HG03064 (cell line): ENCODE measurements around the gene SEPTIN6.
"Not testable (repeated sequence)": the region's sequence is repeated elsewhere in the genome, so short reads cannot be mapped to it uniquely, and the experiment has no call there.

ENCODE experiments used
- ATAC-seq: cut with Tn5 transposase; IDR thresholded peaks from one replicate; pipeline ENCODE4 v1.9.1; 2021; ENCODE audit warnings: low read depth; ENCODE audit not compliant: unreplicated experiment

Gene SEPTIN6

GRCh38 chrX:119692191-119693039 is 553 bp downstream of the SEPTIN6 start:
- no peak for ATAC-seq

DNA sequence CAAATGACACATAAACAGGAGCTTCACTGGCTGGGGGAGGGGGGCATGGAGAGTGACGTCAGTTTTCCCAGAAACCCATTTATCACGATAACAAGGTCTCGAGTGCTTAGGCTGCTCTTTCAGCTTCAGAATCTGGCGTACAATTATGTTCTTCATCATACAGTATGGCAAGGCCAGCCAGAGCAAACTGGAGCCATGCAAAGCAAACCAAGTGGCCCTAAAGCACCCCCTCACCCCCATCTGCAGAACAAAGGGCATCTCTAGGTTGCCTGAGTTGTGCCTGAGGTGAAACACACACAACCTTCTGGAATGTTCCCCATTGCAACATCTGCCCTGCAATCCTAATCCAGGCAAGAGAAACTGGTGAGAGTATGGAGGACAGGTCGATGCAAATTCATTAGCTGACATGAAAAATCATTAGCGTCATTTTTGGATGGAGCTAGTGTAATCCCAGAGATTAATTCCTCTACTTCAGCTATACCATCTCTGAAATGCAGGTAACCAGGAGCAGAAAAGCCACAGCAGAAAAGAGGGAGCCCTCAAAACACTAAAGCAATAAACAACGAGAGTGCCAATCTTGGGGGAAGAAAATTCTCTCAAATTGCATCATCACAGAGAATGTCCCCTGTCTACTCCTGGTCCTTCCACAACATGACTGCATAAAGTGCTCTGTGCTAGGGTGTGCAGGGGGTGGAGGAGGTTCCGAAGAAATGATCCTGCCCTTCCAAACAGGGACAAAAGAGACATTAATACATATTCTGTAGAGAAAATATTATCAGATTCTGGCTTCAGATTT is 1.8 kb downstream of the SEPTIN6 start:
- no peak for ATAC-seq

DNA sequence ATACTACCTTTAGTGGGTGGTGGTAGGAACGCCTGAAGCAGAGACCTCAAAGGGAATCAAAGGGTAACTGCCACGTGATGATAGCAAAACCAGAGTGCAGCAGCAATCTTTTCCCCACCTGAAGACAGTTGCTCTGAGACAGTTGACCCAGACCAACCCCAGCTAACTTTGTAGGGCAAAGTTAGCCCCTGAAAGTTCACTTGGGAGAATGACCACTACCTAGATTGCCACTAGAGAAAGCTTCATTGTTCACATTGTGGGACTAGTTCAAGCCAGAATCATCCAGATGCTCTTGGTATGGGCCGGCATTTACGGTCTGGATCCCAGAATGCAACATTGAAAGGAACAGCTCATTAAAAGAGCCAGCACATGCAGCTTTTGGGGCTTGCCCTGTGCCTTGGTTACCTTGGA is 4.1 kb downstream of the SEPTIN6 start:
- ATAC-seq = no peak

- ATAC-seq = no peak
These were observed 5.1 kb downstream of the SEPTIN6 start for GRCh38 chrX:119687661-119688413.

GRCh38 chrX:119686087-119686691 is 6.8 kb downstream of the SEPTIN6 start:
- ATAC-seq = no peak

GRCh38 chrX:119685225-119686066 is 7.5 kb downstream of the SEPTIN6 start:
- no peak for ATAC-seq

DNA sequence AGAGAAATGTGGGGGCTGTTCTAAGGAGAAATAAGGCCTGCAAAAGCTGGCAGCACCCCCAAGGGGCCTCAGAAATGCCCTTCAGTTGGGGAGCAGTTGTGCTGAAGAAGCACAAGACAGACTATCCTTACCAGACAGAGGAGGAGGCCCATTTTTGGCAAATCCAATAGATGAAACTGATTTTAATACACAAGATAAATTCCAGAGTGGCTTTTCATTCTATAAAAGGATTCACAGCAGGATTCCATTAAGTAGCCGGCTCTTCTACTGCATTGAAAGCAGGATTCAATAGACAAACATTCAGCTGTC is 8.1 kb downstream of the SEPTIN6 start:
- ATAC-seq = no peak

DNA sequence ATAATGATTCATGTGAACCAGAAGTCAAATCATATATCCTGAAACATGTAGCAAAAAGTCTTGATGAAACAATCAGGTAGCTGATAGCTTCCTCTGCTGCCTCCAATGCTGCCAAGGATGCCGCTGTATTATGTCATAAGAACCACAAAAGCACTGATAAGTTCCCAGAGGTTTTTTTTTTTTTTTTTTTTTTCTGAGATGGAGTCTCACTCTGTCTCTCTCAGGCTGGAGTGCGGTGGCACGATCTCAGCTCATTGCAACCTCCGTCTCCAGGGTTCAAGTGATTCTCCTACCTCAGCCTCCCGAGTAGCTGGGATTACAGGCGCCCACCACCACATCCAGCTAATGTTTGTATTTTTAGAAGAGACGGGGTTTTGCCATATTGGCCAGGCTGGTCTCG is 8.7 kb downstream of the SEPTIN6 start:
- not testable (repeated sequence) for ATAC-seq

- peak; percentile 37 for ATAC-seq
These were observed 10.7 kb downstream of the SEPTIN6 start for GRCh38 chrX:119682019-119682989.

DNA sequence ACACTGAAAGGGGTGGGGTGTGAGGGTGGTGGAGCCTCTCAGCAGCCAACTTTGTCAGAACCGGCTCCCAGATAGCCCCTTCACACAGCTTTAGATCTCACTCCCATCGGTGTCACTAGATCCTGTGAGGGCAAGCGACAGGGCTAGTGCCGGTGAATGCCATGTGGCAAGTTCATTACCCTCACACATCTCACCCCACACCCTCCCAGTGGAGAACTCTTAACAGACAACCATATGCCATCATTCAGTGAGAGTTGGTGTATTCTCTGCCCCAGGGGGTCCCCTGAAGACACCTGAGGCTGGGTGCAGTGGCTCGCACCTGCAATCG is 15.3 kb downstream of the SEPTIN6 start:
- ATAC-seq = no peak

GRCh38 chrX:119676949-119677653 is 15.9 kb downstream of the SEPTIN6 start:
- no peak for ATAC-seq

DNA sequence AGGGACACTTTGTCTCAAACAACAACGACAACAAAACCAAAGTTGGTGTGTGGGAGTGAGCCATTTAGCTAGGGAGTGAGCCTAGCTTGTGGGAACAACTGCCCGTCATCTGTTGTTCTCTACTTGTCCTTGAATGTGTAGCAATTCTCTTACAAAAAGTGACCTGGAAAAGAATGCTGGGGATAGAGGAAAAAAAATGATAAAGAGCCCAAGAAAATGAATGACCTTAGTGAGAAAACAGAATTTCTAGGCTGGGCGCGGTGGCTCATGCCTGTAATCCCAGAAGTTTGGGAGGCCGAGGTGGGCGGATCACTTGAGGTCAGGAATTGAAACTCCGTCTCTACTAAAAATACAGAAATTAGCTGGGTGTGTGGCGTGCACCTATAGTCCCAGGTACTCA is 19.6 kb downstream of the SEPTIN6 start:
- no peak for ATAC-seq

DNA sequence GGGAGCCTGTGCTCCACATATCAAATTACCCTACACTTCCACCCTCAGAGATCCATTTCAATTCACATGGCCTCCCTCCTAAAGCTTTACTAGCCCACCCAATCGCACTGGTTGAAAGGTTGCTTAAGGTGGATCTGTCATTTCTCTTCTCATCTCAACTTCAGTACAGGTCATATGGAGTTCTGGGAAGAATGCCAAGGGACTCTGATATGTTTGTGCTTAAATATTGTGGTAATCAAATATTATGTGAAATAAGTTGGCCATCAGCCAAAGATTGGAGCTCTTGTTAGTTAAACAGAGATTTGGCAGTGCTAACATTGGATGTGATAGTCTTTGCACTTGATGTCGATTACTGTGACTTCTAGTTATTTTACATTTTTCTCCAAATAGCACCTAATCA is 20.5 kb downstream of the SEPTIN6 start:
- no peak for ATAC-seq

GRCh38 chrX:119669424-119670037 is 23.4 kb downstream of the SEPTIN6 start:
- ATAC-seq = no peak

DNA sequence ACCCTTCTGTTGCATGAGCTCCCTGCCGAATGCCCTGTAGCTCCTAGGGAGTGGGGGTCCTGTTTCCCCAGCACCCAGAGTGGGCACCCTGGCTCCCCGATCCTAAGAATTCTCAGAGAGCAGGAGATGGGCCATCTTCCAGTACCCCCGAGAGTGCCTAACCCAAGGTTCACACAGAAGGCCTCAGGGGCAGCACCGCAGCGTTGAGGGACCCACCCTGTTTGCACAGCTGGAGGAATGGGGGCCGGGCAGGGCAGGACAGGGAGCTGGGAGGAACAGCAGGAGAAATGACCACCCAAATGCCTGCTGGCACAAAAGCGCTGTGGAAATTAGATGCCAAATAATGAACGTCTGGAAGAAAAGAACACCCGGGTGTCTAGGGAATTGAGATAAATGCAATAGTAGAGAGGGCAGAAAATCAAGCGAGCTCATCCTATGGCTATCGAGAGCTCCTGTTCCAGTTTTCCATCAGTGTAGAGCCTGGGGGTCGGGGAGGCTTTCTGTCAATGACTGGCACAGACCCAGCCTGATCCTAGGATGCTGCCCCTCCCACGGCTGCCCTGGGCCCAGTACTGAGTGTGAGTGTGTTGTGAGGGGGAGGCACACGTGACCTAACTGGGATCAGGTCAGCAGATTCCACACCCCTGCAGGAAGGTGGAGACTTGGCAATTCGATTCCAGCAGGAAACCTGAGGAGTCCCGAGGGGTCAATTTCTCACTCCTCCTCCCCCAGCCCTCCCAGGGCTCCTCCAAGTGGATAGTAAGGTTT is 25.7 kb downstream of the SEPTIN6 start:
- no peak for ATAC-seq

DNA sequence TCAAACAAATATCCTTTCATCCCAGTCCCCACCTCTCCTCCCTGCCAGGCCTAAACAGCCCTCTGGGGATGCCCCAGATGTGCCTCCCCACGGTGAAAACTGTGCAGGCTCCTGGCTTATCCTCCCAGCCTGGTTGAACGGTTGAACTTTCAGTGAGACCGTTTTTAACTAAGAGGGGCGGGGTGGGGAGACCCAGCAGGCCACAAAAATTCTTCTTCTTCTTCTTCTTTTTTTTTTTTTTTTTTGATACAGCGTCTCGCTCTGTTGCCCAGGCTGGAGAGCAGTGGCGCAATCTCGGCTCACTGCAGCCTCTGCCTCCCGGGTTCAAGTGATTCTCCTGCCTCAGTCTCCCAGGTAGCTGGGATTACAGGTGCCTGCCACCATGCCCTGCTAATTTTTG is 28.1 kb downstream of the SEPTIN6 start:
- ATAC-seq = not testable (repeated sequence)

- ATAC-seq = no peak
These were observed 31.5 kb downstream of the SEPTIN6 start for GRCh38 chrX:119661486-119661885.
